Activated CD4-positive, alpha-beta T cell treated with anti-CD3 and anti-CD28 coated beads for 48 hours (primary cell): Measurements from ENCODE around the gene GDPD5.

Experiments used
- DNase-seq: peaks from one replicate; pipeline ENCODE4 v3.0.0-alpha.2; 2020

GDPD5 gene

DNA sequence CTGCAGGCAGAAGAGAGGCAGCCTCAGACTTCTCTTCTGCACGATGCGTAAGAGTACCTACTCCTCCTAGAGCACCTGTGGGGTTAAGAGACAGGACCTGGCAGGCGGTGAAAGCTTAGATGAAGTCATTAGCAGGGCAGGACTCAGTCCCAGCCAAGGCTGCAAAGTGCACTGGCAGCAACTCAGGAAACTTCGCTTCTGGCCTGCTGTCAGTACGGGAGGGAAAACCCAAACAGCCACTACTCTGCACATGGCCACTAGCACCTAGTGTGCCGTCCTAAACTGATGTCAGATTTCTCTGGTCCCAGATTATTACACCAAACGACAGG, 84.0 kb downstream of the GDPD5 start:
- no peak for DNase-seq

DNA sequence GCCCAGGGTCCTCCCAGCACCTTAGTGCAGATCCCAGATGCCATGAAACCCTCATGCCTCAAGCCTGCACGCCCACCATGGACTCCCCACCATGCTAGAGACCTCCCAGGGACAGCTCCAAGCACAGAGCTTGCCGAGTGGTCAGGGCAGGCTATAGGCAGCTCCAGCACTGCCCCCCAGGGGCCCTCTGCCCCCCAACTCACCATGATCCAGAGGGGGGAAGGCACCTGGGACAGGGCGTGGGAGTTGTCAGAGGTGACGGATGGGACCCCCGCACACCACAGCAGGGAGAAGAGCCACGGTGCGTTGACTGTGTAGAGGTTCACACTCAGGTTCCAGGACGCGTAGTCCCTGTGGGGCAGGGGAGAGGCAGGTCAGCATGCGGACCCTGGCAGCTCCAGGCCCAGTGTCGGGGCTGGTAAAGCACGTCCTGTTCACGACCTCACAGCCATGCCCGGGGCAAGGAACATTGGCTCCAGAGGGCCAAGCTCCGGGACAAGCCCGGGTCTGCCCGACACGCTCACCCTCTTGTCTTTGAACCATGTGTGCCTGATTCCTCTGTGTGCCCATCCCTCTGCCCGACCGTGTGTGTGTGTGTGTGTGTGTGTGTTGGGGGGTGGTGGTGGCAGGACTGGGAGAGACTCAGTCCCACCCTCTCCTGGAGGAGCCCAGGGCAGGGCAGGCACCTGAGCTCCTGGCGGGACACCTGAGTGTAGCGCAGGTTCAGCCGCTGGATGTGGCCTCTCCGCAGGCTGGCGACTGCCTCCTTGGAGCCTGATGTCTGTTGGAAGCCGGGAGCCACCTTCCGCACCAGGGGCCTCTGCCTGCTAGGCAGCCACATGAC, 84.6 kb downstream of the GDPD5 start:
- no peak for DNase-seq

DNA sequence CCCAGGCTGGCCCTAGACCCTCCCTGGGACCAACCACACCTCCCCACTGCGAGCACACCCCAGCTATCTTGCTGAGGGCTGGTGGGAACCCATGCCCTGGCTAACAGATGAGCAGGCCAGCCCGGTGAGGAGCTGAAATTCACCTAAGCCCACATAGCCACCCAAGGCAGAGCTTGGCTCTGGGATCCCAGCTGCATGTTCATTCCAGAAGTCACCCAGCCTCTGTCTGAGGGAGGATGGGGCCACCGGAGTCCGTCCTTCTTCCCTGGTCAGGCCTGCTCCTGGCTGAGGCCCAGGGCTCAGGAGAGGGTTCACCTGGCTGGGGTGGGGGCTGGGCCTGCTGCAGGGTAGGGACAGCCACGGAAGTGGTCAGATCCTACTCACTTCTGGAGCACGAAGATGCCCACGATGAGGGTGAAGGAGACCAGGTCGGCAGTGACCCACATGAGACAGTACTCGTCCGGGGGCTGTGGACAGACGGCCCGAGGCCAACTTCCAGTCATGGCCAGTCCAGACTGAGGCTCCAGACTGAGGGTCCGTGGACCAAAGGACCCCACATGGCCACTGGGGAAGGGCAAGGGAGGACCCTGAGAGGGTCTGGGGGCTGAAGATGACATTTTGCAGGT, 86.1 kb downstream of the GDPD5 start:
- no peak for DNase-seq

DNA sequence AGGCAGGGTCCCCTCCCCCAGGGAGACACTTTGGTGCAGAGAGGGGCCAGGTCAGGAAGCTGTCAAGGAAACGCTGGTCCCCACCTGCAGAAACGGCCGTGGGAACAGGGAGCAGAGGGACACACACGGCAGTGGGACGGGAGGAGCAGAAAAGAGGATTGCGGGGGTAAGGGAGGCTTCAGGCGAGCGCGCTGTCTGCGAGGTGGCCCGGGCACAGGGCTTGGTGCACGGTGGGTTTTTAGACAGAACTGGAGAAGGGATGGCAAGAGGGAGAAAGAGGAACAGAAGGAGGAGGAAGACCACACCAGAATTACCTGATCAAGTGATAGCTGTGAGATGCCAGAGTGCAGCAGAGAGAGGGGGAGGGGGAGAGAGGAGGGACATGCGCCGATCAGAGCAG, 86.7 kb downstream of the GDPD5 start:
- DNase-seq, result no peak

DNA sequence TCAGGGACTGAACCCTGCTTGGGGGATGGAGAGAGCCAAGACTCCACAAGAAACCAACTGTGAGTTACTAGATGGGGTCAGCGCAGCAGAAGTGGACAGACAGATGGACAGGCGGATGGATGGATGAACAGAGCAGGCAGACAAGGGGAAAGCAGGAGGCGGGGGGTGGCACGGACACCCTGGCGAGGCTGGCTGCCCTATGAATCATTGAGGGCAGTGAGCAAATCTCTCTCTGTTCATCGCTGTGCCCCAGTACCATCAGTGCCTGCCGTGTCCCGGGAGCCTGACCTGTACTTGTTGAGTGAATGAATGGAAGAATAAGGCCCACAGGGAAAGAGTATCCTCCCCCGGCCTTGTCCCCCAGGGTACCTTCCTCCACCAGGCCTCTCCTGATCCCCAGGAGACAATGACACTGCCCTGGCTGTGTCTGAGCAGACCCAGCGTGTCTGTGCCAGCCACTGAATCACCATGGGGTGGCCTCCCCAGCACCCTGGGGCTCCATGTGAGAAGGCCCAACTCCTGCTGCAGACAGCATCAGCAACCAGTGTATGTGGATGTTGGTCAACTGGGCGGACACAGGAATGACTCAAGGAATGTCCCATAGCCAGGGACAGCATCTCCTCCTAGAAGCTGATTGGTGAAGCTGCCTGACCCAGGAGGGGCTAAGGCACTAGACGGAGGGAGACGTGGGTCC, 87.6 kb downstream of the GDPD5 start:
- DNase-seq, result no peak

DNA sequence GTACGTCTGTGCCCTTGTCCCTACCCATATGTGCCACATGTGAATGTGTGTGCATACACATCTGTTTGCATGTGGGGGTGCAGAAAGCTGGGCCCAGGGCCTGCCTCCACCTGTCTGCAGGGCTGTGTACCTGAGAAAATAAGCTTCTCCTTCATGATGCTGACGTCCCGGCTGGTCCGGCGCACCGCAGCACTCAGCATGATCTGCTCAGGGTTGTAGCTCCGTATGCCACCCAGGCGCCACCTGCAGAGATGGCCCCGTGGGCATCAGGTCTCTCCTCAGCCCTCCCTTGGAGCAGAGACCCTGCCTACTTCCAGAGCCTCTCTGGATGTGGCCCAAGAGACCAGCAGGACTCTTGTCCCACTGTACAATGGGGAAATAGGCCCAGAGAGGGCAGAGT, 88.9 kb downstream of the GDPD5 start:
- no peak for DNase-seq

DNA sequence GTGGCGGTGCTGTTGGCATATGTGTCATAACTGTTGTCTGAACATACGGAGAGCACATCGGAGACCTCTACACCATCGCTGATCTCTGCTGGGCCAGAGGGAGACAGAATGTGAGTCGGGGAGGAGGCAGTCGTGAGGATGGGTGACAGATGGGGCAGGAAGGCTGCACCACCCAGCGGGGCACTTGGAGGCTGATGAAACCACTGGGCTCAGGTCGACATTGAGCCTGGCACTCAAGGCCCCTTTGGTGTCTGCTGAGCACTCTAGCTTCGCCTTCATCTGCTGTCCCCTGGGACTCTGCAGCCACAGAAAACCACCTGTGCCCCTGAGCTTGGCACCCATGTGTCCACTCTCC, 90.2 kb downstream of the GDPD5 start:
- no peak for DNase-seq

DNA sequence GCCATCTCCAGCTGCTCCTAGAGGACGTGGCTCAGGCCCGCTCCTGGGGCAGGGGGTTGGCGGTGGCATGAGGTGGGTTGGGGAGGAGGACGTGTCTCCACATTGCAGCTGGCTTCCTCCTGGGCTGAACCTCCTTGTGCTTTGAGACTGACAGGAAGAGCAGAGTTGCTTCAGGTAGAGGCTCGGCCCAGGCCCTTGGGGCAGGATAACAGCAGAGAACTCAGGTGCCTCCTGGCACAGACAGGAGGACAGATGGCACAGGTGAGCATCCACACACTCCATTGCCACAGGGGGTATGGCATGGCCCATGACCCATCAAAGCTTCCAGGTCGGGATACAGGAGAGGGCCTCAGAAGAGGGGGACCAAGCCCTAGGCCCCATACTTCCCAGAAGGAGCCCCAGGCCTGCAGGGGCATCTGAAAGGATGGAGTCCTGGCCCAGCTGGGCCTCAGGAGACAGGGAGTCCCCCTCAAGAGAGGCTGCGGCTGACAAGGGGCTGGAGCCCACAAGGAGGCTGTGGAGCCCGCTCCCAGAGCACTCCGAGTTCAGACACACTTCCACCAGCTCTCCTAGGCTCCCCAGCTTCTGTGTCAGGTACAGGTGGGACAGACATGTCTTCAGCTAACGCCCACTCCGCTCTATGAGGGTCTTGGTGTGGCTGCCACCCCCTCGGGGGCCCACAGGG, 90.7 kb downstream of the GDPD5 start:
- no peak for DNase-seq

DNA sequence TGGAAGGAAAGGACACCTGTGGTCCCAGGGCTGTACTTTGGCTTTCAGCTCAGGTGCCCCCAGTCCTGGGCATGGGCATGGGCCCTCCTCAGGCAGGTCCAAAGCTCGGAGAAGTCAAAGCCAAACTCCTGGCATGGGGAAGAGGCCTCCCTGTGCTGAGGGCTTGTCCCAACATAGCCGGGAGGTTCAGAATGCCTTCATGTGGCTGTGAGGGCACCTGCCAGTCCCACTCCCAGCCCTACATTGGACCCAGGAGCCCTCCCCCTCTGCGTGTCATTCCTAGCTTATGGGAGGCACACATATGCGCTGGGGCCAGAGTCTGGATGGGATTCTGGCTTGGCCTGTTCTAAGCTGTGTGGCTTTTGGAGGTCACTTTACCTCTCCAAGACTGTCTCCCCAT, 91.7 kb downstream of the GDPD5 start:
- no peak for DNase-seq

DNA sequence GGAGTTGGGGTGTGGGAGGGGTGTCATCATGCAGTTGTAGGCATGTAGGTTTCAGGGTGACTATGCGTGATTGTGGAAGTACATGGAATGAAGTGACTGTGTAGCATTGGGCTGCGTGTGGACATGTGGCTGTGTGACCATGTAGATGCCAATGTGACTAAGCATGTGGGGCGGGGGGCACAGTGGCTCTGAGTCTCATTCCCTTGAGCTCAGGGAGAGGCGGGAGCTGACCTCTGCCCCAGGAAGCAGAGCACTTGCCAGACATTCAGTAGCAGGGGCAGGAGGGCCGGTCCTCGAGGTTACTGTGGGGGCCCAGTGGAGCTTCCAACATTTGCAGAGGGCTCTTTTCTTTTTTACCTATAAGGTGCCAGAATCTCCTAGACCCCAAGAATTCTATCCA, 92.3 kb downstream of the GDPD5 start:
- DNase-seq, result no peak

DNA sequence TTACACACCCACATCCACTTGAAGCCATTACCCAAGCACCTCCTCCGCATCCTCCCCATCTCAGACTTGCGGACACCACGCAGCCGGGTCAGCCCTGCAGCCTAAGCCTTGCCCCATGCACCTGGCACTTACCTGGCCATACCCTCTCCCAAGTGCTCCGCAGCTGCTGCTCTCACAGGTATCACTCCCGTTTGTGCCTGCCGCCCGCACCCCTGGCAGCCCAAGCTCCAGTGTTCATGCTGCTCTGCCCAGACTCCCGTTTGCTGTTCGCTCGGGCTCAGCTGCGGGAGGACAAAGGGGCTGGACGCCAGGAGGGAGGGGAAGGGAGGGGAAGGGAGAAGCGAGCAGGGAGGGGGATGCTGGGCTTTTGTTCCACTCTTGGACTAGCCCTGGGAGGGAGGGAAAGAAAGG, 92.8 kb downstream of the GDPD5 start, which contains the start of gene KLHL35:
Gene KLHL35, minus strand, starts transcription at position 293 of the 411 bp plus-strand sequence. CDS start 2,574 bp downstream, outside the sequence.
- no peak for DNase-seq

DNA sequence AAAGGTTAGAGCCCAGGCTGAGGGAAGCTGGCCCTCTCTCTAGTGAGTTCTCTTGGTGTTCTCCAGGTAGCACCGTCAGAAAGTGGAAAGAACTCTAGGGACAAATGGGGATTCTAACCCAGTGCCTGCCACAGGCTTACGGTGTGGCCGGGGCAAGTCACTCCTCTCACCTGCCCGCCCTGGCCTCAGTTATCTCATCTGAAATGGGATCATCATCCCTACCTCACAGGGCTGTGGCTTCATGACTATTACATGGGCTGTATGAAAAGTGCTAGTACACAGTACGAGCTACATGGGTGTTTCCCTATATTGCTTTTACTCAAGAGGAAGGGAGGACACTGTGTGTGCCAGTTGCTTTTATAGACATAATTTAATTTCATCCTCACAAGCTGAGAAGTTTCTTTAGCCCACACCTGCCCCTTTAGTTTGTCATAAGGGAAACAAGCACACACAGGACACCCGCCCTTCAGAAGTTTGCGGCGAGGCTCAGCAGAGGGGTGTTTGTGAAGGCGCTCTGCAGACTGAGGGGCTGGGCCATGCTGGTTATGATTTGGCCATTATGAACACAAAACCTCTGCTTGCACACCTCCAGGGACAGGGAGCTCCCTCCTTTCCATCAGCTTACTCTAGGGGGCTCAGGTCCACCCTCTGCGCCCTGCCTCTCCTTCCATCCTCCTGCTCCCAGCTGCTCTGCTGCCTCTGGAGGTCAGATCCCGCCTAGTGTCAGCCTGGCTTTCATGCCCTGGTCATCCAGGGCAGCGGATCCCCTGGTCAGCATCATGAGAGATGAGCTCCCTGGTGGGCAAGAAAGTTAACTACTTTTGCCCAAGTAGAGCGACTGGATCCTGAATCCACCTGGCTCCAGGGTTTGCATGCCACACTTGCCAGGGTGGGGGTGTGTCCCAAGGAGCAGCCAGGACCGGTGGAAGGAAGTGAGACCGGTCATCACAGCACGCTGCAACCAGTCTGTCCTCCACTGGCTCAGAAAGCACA, 93.9 kb downstream of the GDPD5 start:
- DNase-seq, result no peak

DNA sequence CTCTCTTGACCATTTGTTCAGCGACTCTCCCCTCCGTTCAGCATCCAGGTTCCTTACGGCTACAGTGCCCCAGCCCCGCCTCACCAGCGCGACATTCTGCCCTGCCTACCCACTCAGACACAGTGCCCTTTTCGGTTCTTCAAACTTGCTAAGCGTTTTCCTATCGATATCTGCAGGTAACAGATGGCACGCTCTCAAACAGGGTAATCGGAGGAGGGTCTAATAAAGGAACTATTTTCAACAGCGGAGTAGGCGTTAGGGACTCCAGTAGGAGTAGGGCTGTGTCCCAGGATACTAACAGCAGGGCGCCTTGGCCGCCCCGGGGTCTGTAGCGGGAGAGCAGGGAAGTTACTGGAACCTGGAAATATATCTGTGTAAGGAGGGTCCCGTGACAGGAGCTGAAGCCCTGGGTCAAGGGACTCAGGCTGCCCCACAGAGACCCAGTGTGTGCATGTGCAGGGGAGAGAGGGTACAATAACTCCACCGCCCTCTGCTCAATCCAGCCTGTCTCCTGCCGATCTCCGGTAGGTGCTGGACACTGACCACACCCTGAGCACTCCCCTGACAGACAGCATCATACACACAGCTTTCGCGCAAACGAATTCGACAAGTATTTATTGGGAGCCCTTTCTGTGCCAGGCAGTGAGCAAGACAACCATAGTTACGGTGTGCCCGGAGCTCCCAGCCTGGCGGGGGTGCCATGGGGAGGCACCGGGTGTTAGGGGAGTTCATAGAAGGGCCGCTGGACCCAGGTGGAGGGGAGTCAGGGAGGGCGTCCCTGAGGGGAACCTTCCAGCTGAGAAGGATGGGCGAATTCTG, 94.8 kb downstream of the GDPD5 start:
- DNase-seq, result no peak

DNA sequence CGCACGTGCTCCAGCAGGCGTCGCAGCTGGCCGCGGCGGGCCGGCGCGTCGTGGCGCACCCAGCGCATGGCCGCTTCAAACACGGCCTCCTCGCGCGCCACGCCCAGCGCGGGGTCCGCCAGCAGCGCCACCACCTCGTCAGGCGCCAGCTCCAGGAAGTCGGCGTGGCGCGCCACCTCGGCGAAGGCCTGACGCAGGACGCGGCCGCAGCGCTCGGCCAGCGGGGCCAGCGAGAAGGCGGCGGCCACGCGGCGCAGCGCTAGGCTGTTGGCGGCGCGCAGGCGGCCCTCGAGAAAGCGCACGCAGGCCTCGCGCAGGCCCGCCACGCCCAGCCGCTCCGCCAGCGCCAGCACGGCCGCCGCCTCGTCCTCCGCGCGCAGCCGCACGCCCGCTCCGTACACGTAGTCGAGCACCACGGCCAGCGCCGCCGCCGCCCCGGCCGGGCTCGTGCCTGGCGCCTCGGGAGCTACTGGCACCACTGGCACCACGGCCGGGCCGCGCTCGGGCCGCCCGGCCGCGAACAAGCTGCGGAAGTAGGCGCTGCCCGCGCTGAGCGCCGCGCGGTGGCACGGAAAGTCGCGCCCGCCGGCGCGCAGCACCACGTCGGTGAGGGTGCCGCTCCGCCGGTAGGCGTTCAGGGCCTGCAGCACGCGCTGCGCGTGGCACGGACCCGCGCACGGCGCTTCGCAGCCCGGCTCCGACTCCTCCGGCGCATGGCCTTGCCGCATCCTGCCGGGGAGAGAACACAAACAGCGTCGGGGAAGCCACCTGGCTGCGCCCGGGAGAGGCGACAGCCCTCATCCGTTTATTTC, 95.6 kb downstream of the GDPD5 start:
- DNase-seq, result peak; percentile 73

DNA sequence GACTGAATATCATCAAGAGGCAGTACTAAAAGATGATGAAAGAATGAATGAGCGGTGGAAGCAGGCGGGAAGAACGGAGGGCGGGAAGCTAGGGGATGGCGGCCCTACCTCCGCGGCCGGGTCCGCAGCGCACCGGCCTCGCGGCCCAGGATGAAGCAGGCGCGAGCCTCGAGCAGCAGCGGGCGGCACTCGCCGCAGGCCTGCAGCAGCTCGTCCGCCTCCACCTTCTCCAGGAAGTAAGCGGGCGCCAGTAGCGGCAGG, 96.2 kb downstream of the GDPD5 start:
- no peak for DNase-seq

DNA sequence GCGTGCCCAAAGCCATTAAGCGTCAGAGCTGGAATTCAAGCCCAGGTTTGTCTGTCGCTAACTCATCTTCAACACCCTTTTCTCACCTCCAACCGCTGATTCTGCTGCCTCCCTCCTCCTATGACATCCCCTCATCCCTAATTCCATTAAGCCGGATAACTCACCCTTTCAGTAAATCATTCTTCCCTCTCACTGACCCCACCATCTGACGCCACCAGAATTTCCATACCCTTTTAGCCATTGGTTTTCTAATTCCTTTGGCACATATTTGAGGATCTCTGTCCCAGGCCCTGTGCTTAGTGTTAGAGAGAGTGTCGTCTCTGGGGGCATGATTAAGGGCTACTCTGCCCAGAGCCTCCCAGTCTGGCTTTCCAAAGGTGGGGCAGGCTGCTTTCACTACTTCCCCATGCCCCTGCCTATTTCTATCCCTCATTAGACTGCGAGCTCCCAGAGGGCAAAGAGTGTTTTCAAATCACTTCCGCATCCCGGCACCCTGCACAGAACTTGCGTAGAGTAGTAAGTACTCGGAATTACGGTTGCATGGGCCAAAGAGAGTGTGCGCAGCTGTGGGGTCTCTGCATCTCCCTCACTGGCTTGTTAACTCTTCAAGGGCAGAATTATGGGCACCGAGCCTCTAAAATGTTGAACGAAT, 96.6 kb downstream of the GDPD5 start:
- DNase-seq, result no peak

DNA sequence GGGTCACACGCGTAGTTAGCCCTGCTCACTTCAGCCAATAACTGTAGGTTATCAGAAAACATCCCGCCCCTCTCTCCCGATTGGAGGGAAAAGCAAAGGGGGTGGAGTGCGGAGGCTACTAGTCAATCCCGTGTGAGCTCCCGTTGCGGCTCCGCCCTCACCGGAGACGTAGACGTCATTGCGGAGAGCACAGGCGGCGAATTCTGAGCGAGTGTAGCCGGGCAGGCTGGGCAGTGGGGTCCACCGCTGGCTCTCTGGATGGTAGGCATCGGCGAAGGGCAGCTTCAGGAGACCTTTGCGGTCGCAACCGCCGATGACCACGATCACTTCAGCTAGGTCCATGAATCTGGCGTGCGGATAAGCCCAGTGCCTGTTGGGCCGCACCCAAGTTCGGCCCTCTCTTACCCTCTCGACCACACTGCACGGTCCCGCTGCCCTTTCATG, 97.4 kb downstream of the GDPD5 start:
- DNase-seq, result peak; percentile 87

DNA sequence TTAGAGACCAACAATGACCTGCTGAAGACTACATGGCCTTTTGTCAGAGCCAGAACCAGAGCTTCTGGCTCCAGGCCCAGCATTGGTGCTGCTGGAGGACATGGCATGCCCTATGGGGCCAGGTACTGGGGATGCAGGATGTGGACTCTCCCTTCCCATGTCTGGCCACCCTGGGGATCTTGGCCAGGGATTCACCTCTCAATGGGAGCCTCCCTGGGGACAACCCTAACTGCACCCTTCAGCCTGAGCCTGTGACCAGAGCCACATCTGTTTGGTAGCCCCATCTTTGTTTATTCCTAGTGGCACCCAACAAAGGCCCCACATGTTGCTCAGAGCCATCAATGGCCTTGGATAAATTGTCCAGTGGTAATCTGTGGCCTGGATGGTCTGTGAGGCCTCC, 98.6 kb downstream of the GDPD5 start:
- no peak for DNase-seq

DNA sequence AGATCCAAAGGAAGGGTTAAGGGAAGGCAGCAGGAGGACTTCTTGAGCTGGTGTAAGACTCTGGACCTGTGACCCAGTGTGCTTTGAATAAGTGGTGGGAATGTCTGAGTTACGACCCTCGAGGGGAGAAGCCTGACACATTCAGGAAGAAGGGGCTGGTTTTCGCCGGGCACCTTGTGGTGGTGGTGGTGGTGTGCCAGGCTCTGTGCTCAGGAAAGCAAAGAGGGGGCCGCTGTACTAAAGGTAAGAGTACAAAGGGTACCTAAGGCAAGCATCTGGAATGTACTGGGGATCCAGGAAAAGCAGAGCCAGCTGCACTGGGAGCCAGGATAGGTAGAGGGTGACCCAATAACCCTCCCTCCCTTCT, 99.0 kb downstream of the GDPD5 start:
- DNase-seq, result no peak

DNA sequence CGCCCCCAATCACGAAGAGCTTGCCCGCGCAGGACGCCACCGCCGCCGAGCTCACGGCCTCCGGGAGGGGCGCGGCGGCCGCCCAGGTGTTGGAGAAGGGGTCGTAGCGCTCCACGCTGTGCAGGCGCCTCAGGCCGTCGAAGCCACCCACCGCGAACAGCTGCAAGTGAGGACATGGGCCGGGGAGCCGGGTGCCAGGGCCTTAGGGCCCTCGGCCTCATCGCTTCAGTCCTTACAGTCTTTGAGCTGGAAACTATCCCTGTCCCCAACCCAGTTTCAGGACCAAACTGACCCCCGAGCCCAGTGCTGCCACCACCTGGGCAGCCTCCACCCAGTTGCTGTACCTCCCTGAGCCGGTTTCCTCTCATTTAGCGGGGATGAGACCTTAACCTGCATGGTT, 100.3 kb downstream of the GDPD5 start:
- no peak for DNase-seq
